GM13976 (cell line): ENCODE results near the gene PTOV1.

Source experiments
- DNase-seq: peaks from one replicate; pipeline ENCODE4 v3.0.0; 2012; ENCODE audit warnings: low spot score
- CTCF ChIP-seq: IDR thresholded peaks from 2 replicates; pipeline ENCODE4 v1.5.1; 2012; ENCODE audit warnings: borderline replicate concordance, mild to moderate bottlenecking; ENCODE audit not compliant: insufficient read depth; ENCODE audit errors: extremely low read depth, missing control alignments, control extremely low read depth
- in situ Hi-C: fragments of 300-500 bp; cut with MboI; formaldehyde crosslinking; loops from one replicate; pipeline ENCODE4 v1.12.0; 2022; ENCODE audit warnings: low sequenced_read_pairs, mixed read lengths, inconsistent platforms; ENCODE audit not compliant: unreplicated experiment

PTOV1 gene

DNA sequence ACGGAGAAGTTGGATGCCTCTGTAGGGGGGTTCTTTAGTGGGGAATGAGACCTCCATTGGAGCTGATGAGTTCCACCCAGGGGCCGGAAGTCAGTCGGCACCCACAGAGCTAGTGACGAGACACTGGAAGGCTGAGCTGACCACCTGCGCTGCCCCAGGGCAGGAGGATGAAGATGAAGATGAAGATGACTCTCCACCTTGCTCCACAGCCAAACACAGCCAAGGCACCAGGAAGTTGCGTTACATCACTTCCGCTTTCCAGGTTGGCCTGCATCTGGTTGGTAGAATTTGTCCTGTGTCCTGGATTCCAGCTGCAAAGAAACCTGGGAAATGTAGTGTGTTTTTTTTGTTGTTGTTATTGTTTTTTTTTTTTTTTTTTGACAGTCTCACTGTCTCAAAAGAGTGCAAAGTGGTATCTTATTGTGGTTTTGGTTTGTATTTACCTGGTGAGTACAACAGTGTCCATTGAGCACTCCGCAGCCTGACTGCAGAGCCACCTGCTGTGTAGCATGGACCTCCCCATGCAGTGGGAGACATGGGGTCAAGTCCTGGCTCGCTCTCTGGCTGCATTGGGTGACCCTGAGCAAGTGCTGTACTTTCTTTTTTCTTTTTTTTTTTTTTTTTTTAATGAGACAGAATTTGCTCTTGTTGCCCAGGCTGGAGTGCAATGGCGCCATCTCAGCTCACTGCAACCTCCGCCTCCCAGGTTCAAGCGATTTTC is 28.4 kb downstream of the PTOV1 start:
- no peak for DNase-seq
- in situ Hi-C loops: no loop called here
- no peak for TF ChIP-seq CTCF

DNA sequence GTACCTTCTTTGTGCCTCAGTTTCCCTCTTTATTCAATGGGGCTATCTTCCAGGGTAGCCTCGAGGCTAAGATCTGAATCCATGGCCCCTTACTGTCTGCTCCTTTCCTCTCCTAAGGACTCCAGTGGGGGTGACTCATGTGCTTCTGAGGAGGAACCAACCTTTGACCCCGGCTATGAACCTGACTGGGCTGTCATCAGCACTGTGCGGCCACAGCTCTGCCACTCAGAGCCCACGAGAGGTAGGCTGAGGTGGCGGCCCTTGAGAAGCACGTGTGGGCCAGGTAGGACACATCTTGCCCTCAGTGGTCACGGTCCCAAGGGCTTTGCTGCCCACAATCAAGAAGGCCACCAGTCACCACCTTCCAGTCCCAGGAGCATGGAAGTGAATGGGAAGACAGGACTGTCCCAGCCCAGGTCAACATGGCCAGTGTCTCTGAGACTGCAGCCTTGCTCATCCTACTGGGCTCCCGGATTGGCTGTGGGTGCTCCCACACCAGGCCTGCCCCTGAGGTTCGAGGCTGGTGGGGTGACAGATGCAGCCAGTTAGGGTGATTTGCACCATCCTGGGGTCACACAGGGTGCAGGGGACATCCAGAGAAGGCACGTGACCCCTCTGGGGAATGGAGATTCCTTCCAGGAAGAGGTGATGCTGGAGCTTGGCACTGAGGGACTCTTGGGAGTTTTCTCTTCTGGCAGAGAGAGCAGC is 29.4 kb downstream of the PTOV1 start:
- in situ Hi-C loops: no loop called here
- no peak for TF ChIP-seq CTCF
- no peak for DNase-seq

DNA sequence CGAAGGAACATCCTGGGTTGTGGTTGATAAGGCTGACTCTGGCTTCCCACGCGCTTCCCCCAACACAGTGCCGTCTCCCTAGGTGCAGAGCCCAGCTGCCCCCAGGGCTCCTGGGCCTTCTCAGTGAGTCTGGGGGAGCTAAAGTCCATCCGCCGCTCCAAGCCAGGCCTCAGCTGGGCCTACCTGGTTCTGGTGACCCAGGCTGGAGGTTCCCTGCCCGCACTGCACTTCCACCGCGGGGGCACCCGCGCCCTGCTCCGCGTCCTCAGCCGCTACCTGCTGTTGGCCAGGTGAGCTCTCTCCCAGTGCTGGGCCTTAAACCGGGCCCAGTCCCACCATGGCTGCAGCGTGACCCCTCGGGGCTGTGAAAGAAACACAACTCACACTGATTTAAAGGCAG is 30.2 kb downstream of the PTOV1 start:
- no peak for TF ChIP-seq CTCF

GRCh38 chr19:49881672-49882394 is 30.9 kb downstream of the PTOV1 start:
- TF ChIP-seq CTCF: no peak
- no peak for DNase-seq
- in situ Hi-C loops: no loop called here

More for the DNA sequence above, 30.2 kb downstream of the PTOV1 start:
- no peak for DNase-seq
- in situ Hi-C loops: no loop called here

- in situ Hi-C loops: no loop called here
- TF ChIP-seq CTCF: no peak
Observed at GRCh38 chr19:49882643-49883042, 31.7 kb downstream of the PTOV1 start.

GRCh38 chr19:49883094-49883493 is 32.1 kb downstream of the PTOV1 start:
- TF ChIP-seq CTCF: no peak
- in situ Hi-C loops: no loop called here
- no peak for DNase-seq

More at GRCh38 chr19:49882643-49883042, 31.7 kb downstream of the PTOV1 start:
- DNase-seq: no peak
